Kidney (tissue), 14 donors: Measurements from ENCODE around the gene C22orf31. TPM values are rescaled to one million over a fixed set of nuclear protein-coding genes. Genes with fewer than 3 reads are reported as not detected.
A peak's percentile ranks its signal among the peaks of the same experiment; 100 is the strongest.

Experiments used
- DNase-seq, 5 donors: peaks; one replicate each; pipeline ENCODE4 v3.0.0-alpha.2; 2013 to 2020
- FAIRE-seq: peaks from 2 replicates; lab custom pipeline; 2012; peaks lifted over from hg19 to GRCh38; lab: Jason Lieb, UNC
- H3K27ac ChIP-seq, 2 donors: one replicate each; pipeline ENCODE4 v1.7.0; 2013; ENCODE audit warnings: low read depth in 2 of 2, low read length in 2 of 2, inconsistent platforms in 1 of 2
- H3K27me3 ChIP-seq: one replicate; pipeline ENCODE4 v1.7.1; 2013; ENCODE audit warnings: low read length, inconsistent platforms; ENCODE audit not compliant: control insufficient read depth, insufficient read depth
- H3K36me3 ChIP-seq, 3 donors: one replicate each; pipeline versions ENCODE4 v1.7.0 to v1.7.1; 2013; ENCODE audit warnings: low read length in 3 of 3, control low read depth in 1 of 3, inconsistent platforms in 1 of 3; ENCODE audit not compliant: insufficient read depth in 3 of 3, control insufficient read depth in 2 of 3
- H3K4me1 ChIP-seq, 3 donors: one replicate each; pipeline versions ENCODE4 v1.7.0 to v1.7.1; 2013; ENCODE audit warnings: low read length in 3 of 3, inconsistent platforms in 1 of 3, low read depth in 1 of 3; ENCODE audit not compliant: control insufficient read depth in 2 of 3, insufficient read depth in 2 of 3
- H3K4me3 ChIP-seq, 3 donors: one replicate each; pipeline versions ENCODE4 v1.7.0 to v1.8.1; 2013; ENCODE audit warnings: low read length in 3 of 3, control low read depth in 1 of 3, inconsistent platforms in 1 of 3
- H3K9ac ChIP-seq, 3 donors: one replicate each; pipeline versions ENCODE4 v1.7.0 to v1.7.1; 2013; ENCODE audit warnings: low read length in 3 of 3, control low read depth in 1 of 3, inconsistent platforms in 1 of 3
- H3K9me3 ChIP-seq, 3 donors: one replicate each; pipeline versions ENCODE4 v1.7.0 to v1.7.1; 2013; ENCODE audit warnings: low read length in 3 of 3, control low read depth in 1 of 3, inconsistent platforms in 1 of 3; ENCODE audit not compliant: control insufficient read depth in 2 of 3, insufficient read depth in 1 of 3
- intact Hi-C: fragments of 100-400 bp; cut with DNase I; formaldehyde crosslinking; loops from one replicate; pipeline ENCODE4 v1.11.1; 2022
- polyA plus RNA-seq: library from polyadenylated mRNA; stranded (reverse); fragments of 350-450 nt; fragmentation: Illumina TruSeq; extraction: RNeasy Lipid Tissue Mini Kit (QIAGEN cat#74804); gene quantifications from one replicate; pipeline ENCODE4 v1.2.3, GENCODE V29; 2014; ENCODE audit warnings: low read depth, low replicate concordance; ENCODE audit not compliant: insufficient read depth
- total RNA-seq: library from RNA; stranded (reverse); fragmentation: NEBNext Ultra II Directional; extraction: Animal tissue kit (Norgen Biotek cat#: 25700); gene quantifications from one replicate; pipeline ENCODE4 v1.2.1, GENCODE V29; 2021
- TF ChIP-seq, protein P1 (sequence below): IDR thresholded peaks from 3 replicates; pipeline ENCODE4 v1.5.1; 2012; ENCODE audit warnings: mild to moderate bottlenecking, moderate library complexity, borderline replicate concordance; ENCODE audit not compliant: insufficient read depth; ENCODE audit errors: extremely low read depth
- donor health status: control.
- donor health status: control.
- donor health status: control.
- donor health status: control.
- donor health status: control.
- donor health status: DM: yes; HTN: yes; CAD: no.
- donor health status: Normal renal cell carcinoma (clear cell type).

Gene C22orf31
- total and polyA plus RNA-seq, 2 donors from 2014 or later, result not detected

DNA sequence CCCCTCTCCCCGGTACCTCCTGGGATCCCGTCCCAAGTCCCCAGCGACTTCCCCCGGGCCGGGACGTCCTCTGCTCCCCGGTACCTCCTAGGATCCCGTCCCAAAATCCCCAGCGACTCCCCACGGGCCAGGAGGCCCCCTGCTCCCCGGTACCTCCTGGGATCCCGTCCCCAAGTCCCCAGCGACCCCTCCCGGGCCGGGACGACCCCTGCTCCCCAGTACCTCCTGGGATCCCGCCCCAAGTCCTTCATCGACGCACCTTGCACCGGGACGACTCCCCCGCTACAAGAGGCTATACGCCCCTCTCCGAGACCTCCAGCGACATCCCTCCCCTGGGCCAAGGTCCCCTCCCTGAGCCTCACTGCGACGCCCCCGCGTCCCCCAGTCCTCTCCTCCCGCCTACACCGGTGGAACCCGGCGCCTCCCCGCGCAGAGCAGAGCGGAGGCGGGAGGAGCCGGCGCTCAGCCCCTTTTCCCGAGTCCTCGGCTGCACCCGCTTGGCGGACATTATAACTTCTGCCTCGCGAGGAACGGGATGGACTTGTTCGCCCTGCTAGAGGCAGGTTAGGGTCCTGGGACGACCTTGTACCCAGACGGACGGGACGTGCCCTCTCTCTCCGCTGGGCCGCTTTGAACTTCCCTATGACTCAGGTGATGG, 12.1 kb upstream of the C22orf31 start:
- H3K9me3 ChIP-seq, result no peaks in the 10 kb centered on the region
- no peak for FAIRE-seq
- intact Hi-C loops, result no loop called here
- H3K9ac ChIP-seq, result peak overlapping the region; percentile 12 to 68 (median 63)
- no peaks in the 10 kb centered on the region for H3K27me3 ChIP-seq
- H3K27ac ChIP-seq, result peak overlapping the region; percentile 51 to 72
- H3K4me1 ChIP-seq, result peaks cover 0 to 17% (median 16%) of the 10 kb centered on the region in 3 donors
- DNase-seq, result peak; percentile 80 to 91 (median 87)
- H3K4me3 ChIP-seq, result peak overlapping the region; percentile 49 to 69 (median 64)
- TF ChIP-seq, protein P1, sequence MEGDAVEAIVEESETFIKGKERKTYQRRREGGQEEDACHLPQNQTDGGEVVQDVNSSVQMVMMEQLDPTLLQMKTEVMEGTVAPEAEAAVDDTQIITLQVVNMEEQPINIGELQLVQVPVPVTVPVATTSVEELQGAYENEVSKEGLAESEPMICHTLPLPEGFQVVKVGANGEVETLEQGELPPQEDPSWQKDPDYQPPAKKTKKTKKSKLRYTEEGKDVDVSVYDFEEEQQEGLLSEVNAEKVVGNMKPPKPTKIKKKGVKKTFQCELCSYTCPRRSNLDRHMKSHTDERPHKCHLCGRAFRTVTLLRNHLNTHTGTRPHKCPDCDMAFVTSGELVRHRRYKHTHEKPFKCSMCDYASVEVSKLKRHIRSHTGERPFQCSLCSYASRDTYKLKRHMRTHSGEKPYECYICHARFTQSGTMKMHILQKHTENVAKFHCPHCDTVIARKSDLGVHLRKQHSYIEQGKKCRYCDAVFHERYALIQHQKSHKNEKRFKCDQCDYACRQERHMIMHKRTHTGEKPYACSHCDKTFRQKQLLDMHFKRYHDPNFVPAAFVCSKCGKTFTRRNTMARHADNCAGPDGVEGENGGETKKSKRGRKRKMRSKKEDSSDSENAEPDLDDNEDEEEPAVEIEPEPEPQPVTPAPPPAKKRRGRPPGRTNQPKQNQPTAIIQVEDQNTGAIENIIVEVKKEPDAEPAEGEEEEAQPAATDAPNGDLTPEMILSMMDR, result peak; percentile 6
- H3K36me3 ChIP-seq, result no peaks in the 10 kb centered on the region

DNA sequence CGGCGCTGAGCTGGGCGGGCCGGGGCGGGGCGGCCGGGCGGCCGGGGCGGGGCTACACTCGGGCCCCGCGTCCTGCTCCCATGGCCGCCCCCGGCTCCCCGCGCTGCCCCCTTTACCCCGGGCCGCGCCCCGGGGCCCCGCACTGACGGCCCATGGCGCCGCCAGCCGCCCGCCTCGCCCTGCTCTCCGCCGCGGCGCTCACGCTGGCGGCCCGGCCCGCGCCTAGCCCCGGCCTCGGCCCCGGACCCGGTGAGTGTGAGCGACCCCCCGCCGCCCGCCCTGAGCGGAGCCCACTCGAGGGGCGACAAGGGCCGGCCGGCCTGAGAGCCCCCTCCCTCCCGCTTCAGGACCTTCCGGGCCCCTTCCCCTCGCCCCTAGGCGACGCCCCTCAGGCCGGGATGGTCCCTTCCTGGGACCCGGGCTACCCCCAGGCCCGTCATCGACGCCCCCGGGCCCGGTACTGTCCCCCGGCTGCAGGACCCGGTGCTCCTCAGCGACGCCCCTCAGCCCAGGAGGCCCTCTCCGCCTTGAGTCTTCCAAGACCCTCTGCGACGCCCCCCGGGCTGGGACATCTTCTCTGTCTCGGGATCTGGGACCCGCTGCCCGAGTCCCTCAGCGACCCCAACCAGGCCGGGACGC, 11.5 kb upstream of the C22orf31 start, which contains the start of gene KREMEN1:
TSS of gene KREMEN1 (plus strand) at position 57 of the 639 bp plus-strand sequence. CDS start at position 153, 96 bp downstream.
- H3K9ac ChIP-seq, result peak within 1 kb of the TSS in 2 of 3 donors; percentile 63 to 68
- DNase-seq (peak in 2 of 5 donors; percentile 78 to 88), FAIRE-seq (no peak)
- H3K4me1 ChIP-seq, result peaks cover 0 to 13% (median 10%) of the 10 kb centered on the region in 3 donors
- no peaks in the 10 kb centered on the region for H3K27me3 ChIP-seq
- H3K27ac ChIP-seq, result peak within 1 kb of the TSS; percentile 51 to 72
- no peaks in the 10 kb centered on the region for H3K9me3 ChIP-seq
- no peaks in the 10 kb centered on the region for H3K36me3 ChIP-seq
- TF ChIP-seq, protein P1, result no peak
- H3K4me3 ChIP-seq, result peak within 1 kb of the TSS; percentile 49 to 69 (median 64)
- intact Hi-C loops, result no loop called here

DNA sequence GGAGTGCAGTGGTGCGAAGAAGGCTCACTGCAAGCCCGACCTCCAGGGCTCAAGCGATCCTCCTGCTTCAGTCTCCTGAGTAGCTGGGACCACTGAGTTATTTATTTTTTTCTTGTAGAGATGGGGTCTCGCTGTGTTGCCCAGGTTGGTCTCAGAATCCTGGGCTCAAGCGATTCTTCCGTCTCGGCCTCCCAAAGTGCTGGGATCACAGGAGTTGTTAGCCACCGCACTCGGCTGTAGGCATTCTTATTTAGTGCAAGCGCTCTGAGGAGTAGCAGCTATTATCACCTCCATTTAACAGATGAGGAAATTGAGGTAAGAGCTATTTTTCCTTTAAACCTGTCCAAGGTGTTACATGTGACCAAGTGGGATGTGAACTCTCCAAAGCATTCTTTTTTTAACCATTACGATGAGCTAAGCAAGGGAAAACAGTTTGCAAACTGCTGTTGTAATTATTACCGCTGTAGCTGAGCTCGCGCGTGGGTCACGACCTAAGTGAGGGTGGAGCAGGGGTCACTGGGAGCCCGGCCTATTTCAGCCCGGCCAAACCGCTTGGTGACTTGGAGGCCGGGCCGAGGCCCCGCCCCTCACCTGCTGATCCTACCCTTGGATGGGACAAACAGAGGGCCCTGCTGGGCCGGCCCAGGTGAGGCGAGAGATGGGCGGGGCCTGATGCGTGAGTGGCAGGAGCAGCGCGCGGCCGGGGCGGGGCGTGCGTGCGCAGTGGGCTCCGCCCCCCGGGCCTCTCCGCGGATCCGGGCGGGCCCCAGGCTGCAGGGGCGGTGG, 10.8 kb upstream of the C22orf31 start:
- TF ChIP-seq, protein P1, result no peak
- DNase-seq (peak; percentile 91 to 98 (median 94)), FAIRE-seq (no peak)
- Histone ChIP-seq H3K27ac (no peak overlapping the region), H3K4me3 (peak overlapping the region; percentile 12 to 63 (median 54)), H3K9me3 (no peaks in the 10 kb centered on the region), H3K4me1 (peaks cover 0 to 11% (median 6%) of the 10 kb centered on the region in 3 donors), H3K9ac (no peak overlapping the region), H3K27me3 (no peaks in the 10 kb centered on the region), H3K36me3 (no peaks in the 10 kb centered on the region)
- intact Hi-C loops, result no loop called here
